Thyroid gland (tissue), 4 donors: ENCODE results near the gene RHOG. TPM values are rescaled to one million over a fixed set of nuclear protein-coding genes. Genes with fewer than 3 reads are reported as not detected.
"Not testable (repeated sequence)": the region's sequence is repeated elsewhere in the genome, so short reads cannot be mapped to it uniquely, and the experiment has no call there.

Experiments used
- DNase-seq, 2 donors: peaks; one replicate each; pipeline ENCODE4 v3.0.0-alpha.2; 2019
- H3K27ac ChIP-seq, 3 donors: fragments of 200-600 bp; sonication (generic); 1 replicate in 2 of 3; 2 replicates in 1 of 3; pipeline ENCODE4 v1.5.1; 2016 to 2019; ENCODE audit warnings: mild to moderate bottlenecking in 1 of 3, moderate library complexity in 1 of 3
- H3K27me3 ChIP-seq: fragments of 200-600 bp; sonication (generic); one replicate; pipeline ENCODE4 v1.5.1; 2019
- H3K36me3 ChIP-seq, 2 donors: fragments of 200-600 bp; sonication (generic); one replicate each; pipeline ENCODE4 v1.5.1; 2016 to 2019
- H3K4me1 ChIP-seq, 2 donors: fragments of 200-600 bp; sonication (generic); one replicate each; pipeline ENCODE4 v1.5.1; 2017 to 2019
- H3K4me3 ChIP-seq, 3 donors: fragments of 200-600 bp; sonication (generic); replicated peaks in 1 of 3; 1 replicate in 2 of 3; 2 replicates in 1 of 3; pipeline ENCODE4 v1.5.1; 2016; ENCODE audit warnings: mild to moderate bottlenecking in 1 of 3
- H3K9me3 ChIP-seq: fragments of 200-600 bp; sonication (generic); one replicate; pipeline ENCODE4 v1.5.1; 2017
- CTCF ChIP-seq, 6 experiments: fragments of 200-600 bp in 3 of 6; fragments of 450-650 bp in 3 of 6; sonication (generic) in 3 of 6; IDR thresholded peaks; one replicate each; pipeline ENCODE4 v1.5.1; 2016 to 2019; ENCODE audit warnings: antibody characterized with exemption in 6 of 6, mild to moderate bottlenecking in 2 of 6, inconsistent platforms in 1 of 6, moderate library complexity in 1 of 6
- POLR2A ChIP-seq, 2 donors: fragments of 450-650 bp; IDR thresholded peaks; one replicate each; pipeline ENCODE4 v1.6.1; 2017; ENCODE audit warnings: antibody characterized with exemption in 2 of 2, mild to moderate bottlenecking in 2 of 2, moderate library complexity in 1 of 2
- WGBS, 2 donors: methylation state at CpG; one replicate each; pipeline ENCODE4 v1.1.5; 2017; 5-methylcytosine and 5-hydroxymethylcytosine counted together
- intact Hi-C: fragments of 100-400 bp; cut with DNase I; formaldehyde crosslinking; loops from one replicate; pipeline ENCODE4 v1.15.1; 2023
- total RNA-seq, 4 donors: library from RNA; depleted of rRNA; stranded (reverse); fragments of >200 nt; gene quantifications; one replicate each; pipeline ENCODE4 v1.2.3, GENCODE V29; 2016

RHOG gene
- total RNA-seq, 4 donors from 2014 or later, result 17.3 to 39.0 (median 27.8) TPM

GRCh38 chr11:3796002-3796311 lies 44.8 kb downstream of the RHOG start:
- intact Hi-C loops, result no loop called here
- TF ChIP-seq CTCF (IDR thresholded peaks at IDR 0.05) (no peak), POLR2A (IDR thresholded peaks at IDR 0.05) (no peak)
- Histone ChIP-seq H3K27me3 (no peaks in the 10 kb centered on the region), H3K4me1 (peaks cover 22 to 25% of the 10 kb centered on the region in 2 donors), H3K36me3 (peaks cover 0 to 13% of the 10 kb centered on the region in 2 donors), H3K4me3 (peak overlapping the region in 2 of 3 donors; percentile 59 to 95), H3K9me3 (no peaks in the 10 kb centered on the region), H3K27ac (peak overlapping the region in 1 of 3 donors; percentile 48)
- WGBS, 2 donors, result 44 to 53% methylated on average over 6 of the region's 6 CpGs
- no peak for DNase-seq

DNA sequence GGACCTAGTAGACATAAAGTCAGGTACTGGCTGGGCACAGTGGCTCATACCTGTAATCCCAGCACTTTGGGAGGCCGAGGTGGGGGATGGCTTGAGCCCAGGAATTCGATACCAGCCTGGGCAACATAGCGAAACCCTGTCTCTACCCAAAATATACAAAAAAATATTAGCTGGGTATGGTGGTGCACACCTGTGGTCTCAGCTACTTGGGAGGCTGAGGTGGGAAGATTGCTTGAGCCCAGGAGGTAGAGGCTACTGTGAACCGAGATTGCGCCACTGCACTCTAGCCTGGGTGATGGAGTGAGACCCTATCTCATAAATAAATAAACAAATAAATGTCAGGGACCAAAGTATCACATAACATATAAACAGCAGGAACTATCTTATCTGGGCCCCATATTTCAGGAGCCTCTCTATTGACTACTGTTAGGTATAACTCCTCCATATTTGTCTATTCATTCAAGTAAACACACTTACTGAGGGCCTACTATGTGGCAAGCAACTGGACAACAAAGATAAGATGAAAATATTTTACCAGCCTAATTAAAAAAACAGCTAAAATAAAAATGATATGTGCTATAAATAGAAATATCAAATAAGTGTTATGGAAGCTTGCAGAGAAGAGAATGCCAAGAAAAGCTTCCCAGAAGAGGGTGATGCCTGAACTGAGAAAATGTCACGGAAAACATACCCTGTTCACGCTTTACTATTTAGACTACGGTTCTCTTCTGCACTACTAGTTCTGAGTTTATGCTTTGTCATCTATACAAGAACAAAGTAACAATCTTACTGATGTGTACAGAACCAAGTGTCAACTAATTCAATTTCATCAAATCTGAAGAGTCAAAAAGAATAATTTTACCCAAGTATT lies 45.4 kb downstream of the RHOG start:
- Histone ChIP-seq H3K9me3 (no peaks in the 10 kb centered on the region), H3K36me3 (peaks cover 0 to 13% of the 10 kb centered on the region in 2 donors), H3K4me1 (peaks cover 22 to 25% of the 10 kb centered on the region in 2 donors), H3K4me3 (peak overlapping the region in 1 of 3 donors; percentile 95), H3K27ac (peak overlapping the region in 1 of 3 donors; percentile 48), H3K27me3 (no peaks in the 10 kb centered on the region)
- TF ChIP-seq POLR2A (IDR thresholded peaks at IDR 0.05), result no peak
- WGBS, 2 donors, result 85 to 91% methylated on average over 8 of the region's 8 CpGs
- intact Hi-C loops, result no loop called here
- DNase-seq, result no peak

DNA sequence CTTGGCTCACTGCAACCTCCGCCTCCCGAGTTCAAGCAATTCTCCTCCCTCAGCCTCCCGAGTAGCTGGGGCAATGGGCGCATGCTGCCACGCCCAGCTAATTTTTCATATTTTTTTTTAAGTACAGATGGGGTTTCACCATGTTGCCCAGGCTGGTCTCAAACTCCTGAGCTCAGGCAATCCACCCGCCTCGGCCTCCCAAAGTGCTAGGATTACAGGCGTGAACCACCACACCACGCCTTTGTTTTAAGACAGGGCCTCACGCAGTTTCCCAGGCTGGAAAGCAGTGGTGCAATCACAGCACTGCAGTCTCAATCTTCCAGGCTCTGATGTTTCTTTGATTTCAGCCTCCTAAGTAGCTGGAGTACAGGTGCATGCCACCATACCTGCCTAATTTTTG lies 46.4 kb downstream of the RHOG start:
- intact Hi-C loops, H3K27me3 ChIP-seq, H3K4me3 ChIP-seq, DNase-seq, H3K27ac ChIP-seq, H3K9me3 ChIP-seq: not testable (repeated sequence)
- H3K36me3 ChIP-seq, result peaks cover 0 to 13% of the 10 kb centered on the region in 2 donors
- WGBS, 2 donors, result 99% methylated on average over 10 of the region's 10 CpGs
- H3K4me1 ChIP-seq, result peaks cover 24 to 30% of the 10 kb centered on the region in 2 donors

DNA sequence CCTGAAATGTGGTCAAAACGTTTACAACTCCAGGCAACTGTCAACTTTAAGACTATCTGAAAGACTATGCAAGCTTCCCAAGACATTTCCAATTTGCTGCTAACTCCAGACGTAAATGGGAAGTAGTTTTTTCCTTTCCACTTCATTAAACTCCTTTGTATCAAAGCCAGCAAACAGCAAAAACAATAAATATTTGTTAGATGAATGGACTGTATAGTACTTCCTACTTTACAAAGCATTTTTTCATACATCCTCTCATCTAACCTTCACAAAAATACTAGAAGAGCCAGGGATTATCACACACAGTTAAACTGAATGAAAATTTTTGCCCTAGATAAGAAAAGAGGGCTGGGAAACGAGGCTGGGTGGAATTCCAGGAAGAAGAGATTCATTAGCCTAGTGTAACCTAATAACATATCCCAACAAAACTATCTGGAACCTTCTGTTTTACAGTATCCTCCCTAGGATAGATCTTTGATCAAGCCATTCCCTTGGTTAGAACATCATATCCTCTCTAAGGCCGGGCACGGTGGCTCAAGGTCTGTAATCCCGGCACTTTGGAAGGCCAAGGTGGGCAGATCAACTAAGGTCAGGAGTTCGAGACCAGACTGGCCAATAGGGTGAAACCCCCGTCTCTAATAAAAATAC lies 53.9 kb downstream of the RHOG start:
- Histone ChIP-seq H3K36me3 (no peaks in the 10 kb centered on the region), H3K4me3 (no peak overlapping the region), H3K4me1 (peaks cover 34 to 41% of the 10 kb centered on the region in 2 donors), H3K9me3 (no peaks in the 10 kb centered on the region), H3K27me3 (no peaks in the 10 kb centered on the region), H3K27ac (peak overlapping the region; percentile 9 to 57 (median 51))
- intact Hi-C loops, result no loop called here
- no peak for DNase-seq
- TF ChIP-seq POLR2A (IDR thresholded peaks at IDR 0.05), result no peak
- TF ChIP-seq CTCF (IDR thresholded peaks at IDR 0.05), result no peak
- 54 to 61% methylated on average over 8 of the region's 8 CpGs for WGBS, 2 donors

DNA sequence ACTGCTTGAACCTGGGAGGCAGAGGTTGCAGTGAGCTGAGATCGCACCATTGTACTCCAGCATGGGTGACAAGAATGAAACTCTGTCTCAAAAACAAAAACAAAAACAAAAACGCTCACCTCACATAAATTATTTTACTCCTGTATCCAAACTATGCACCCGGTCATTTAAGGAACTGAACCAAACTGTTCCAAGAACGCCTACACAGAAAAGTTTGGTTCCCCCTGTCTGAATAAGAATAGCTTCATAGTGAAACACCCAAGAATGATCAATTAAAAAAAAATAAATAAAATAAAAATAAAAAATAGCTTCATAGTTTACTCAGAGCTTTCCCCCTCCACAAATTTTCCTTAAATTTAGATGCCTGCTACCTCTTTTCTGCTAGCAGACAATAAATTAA lies 57.1 kb downstream of the RHOG start:
- H3K36me3 ChIP-seq, result peaks cover 5 to 22% of the 10 kb centered on the region in 2 donors
- no peak overlapping the region for H3K27ac ChIP-seq
- no peaks in the 10 kb centered on the region for H3K9me3 ChIP-seq
- intact Hi-C loops, result no loop called here
- peaks cover 25 to 30% of the 10 kb centered on the region in 2 donors for H3K4me1 ChIP-seq
- H3K27me3 ChIP-seq, result no peaks in the 10 kb centered on the region
- WGBS, 2 donors, result 91 to 92% methylated on average over 4 of the region's 4 CpGs
- no peak for DNase-seq
- H3K4me3 ChIP-seq, result no peak overlapping the region
- no peak for TF ChIP-seq CTCF (IDR thresholded peaks at IDR 0.05)
- TF ChIP-seq POLR2A (IDR thresholded peaks at IDR 0.05), result no peak

- Histone ChIP-seq H3K9me3 (no peaks in the 10 kb centered on the region), H3K4me1 (peaks cover 19 to 24% of the 10 kb centered on the region in 2 donors), H3K27ac (no peak overlapping the region), H3K27me3 (no peaks in the 10 kb centered on the region), H3K4me3 (no peak overlapping the region), H3K36me3 (peaks cover 11 to 28% of the 10 kb centered on the region in 2 donors)
- DNase-seq, result no peak
- 93 to 96% methylated on average over 5 of the region's 5 CpGs for WGBS, 2 donors
- TF ChIP-seq CTCF (IDR thresholded peaks at IDR 0.05), result no peak
- TF ChIP-seq POLR2A (IDR thresholded peaks at IDR 0.05), result no peak
- intact Hi-C loops, result no loop called here
Measured at GRCh38 chr11:3782963-3783362, 57.8 kb downstream of the RHOG start.
